HG03571 (cell line): Measurements from ENCODE around the gene ARID1B.

Source experiments
- ATAC-seq: cut with Tn5 transposase; IDR thresholded peaks from one replicate; pipeline ENCODE4 v1.9.1; 2021; ENCODE audit not compliant: unreplicated experiment

Gene ARID1B

GRCh38 chr6:157117431-157118095 is 340.4 kb downstream of the ARID1B start:
- ATAC-seq = no peak

GRCh38 chr6:157119502-157120027 is 342.4 kb downstream of the ARID1B start:
- ATAC-seq = no peak

DNA sequence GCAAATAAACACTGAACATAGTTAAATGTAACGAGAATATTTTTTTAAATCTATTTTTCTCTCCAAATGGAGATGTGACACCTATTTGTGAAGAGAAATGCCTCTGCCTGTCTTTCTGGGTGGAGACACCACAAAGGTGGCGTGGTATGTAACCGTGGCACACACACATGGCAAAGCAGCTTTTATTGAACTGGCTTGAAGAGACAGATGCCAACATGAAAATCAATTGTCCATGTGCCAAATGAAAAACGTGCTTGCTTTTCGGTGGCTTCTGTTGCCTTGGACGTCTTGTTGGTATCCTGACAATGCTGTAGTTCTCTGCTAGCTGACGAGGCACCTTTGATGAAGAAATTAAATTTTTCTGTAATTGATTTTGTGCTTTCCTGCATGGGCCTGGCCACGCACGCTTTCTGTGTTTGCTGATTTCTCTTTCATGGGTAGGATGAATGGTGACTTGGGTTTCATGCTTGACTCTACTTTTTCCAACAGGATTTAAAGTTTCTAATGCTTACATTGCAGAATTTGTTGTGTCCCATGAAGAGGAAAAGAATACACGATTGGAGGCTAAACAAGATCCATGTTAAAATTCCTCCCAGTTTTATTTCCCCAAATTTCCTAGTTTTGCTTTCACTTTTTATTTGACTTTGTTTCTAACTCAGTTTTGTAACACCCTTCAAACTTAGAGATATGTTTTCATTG is 343.5 kb downstream of the ARID1B start:
- no peak for ATAC-seq

- ATAC-seq = no peak
These were observed 344.7 kb downstream of the ARID1B start for GRCh38 chr6:157121897-157122296.

DNA sequence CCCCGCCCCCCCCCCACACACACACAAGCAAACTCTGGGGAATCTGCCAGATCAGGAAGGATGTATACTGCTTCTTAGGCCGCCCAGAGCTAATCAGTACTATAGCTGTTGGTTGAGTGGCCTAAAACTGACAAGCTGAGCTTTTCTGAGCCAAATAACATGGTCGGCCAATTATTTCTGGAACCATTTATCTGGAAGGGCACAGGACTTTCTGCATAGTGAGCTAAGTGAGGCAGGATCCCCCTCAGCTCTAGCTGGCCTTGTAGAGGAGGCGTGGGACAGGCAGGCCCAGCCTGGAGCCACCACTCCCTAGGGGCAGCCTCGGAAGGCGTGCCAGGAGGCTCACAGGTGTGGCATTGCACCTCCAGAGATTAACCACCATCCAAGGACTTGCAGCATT is 346.1 kb downstream of the ARID1B start:
- ATAC-seq = no peak

- ATAC-seq = no peak
These were observed 347.5 kb downstream of the ARID1B start for GRCh38 chr6:157124485-157125254.

- no peak for ATAC-seq
These were observed 348.4 kb downstream of the ARID1B start for GRCh38 chr6:157125531-157125930.

GRCh38 chr6:157126183-157127098 is 349.3 kb downstream of the ARID1B start:
- ATAC-seq = no peak

- ATAC-seq = no peak
These were observed 351.1 kb downstream of the ARID1B start for GRCh38 chr6:157128235-157128775.

DNA sequence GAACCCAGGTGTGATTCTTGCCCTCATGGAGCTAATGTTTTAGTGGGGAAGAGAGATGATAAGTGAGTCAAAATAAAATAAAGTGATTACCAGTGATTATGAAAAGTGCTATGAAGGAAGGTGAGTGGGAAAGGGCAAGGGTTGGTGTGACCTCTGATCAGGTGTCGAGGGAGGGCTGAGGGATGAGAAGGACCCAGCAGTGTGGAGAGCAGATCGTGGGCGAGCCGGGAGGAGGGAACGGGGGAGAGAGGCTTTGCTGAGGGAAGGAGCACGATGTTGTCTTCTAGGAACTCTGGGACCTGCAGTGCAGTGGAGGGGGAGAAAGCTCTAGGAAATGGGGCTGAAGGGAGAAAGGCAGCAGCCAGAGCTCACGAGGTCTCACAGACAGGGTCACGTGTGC is 354.1 kb downstream of the ARID1B start:
- ATAC-seq = no peak

DNA sequence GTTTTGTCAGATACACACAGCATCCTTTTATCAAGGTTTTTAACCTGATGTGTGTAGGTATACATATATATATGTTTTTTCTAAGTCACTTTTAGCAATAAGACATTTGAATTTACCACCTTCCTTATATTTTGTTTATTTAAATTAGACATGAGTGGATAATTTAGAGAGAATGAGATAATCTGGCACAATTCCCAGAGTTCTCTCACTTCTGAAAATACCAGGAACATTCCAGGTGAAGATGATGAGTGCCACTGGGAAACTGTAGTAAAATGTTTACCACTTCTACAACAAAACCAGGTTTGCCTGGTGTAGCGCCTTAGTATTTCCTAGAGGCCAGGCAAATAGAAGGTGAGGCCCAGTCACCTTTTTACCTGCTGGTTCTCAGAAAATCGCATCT is 356.7 kb downstream of the ARID1B start:
- no peak for ATAC-seq

DNA sequence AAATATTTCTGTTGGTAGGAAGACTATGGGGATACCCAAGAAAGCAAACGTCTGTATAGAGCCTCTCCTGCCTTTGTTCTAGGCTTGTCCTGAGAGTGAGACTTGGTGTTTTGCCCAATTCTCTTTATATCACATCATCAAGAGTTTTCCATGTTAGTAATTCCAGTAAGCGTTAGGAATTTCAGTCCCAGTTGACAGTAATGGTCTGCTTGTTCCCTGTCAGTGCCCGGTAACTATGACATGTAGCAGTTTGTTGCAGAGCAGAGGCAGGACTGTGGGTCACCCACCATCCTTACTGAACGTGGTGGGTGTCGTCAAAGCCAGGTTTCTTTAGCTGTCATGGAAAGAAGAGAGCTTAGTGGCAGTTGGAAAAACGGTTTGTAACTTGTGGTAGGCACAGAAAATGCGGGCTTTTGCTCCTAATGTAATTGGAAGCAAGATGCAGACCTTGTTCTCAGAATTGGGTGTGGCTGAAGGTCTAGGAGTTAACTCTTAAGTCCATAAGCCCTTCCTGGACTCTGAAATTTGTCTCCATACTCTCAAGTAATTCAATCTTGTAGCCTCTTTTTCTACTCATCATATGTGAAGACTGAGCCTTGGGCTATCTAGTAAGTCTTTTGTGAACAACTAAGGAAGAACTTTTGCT is 357.3 kb downstream of the ARID1B start:
- no peak for ATAC-seq

DNA sequence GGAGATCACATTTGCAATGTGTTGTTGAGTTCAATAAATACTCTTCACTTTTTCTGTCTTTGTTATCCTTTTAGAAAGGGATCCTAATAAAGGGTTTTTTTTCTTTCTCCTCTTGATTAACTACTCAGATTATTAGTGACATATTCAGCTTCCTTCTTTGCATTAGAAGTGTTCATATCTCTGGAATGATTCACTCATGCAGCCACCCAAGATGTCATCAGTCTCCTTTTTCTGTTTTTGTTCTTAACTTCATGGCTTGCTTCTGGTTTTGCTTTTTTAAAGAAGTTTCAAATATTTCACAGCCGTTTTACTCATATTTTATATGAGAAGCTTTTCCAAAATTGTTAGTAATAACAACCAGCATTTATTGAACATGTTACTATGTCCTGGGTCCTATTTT is 358.5 kb downstream of the ARID1B start:
- no peak for ATAC-seq

GRCh38 chr6:157137501-157137900 is 360.3 kb downstream of the ARID1B start:
- ATAC-seq = no peak

GRCh38 chr6:157139054-157139708 is 362.0 kb downstream of the ARID1B start:
- ATAC-seq = no peak

DNA sequence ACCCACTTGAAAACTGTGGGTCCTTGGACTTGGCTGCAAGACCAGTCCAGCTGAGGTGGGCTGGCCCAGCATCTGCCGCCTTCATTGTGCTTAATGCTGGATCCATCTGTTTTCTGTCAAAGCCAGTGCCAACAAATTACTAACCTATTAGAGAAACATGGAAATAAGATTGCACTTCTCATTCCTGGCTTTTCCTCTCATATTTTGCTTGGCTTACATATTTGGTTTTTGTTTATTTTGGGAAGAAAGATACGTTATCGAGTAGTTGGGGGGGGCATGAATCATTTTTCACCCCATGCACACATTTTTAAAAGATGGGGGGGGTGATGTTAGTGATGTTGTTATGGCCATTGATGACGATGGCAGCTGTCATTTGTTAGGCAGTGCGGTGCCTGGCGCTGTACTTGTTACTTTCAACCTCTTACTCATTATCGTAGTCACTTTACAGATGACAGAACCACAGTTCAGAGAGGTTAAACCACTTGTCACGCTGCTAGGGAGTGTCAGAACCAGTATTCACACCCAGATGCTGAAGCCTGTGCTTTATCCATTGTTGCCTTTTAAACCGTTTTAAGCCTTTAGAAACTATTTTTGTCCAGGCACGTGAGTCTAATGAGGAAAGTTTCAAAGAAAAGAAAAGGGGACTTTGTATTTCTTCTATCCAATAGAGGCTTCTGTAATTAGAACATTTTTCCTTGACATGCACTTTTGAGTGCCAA is 366.2 kb downstream of the ARID1B start:
- no peak for ATAC-seq

- no peak for ATAC-seq
These were observed 367.0 kb downstream of the ARID1B start for GRCh38 chr6:157143890-157144798.
